RWPE1 (cell line): ENCODE results near the gene ROMO1.
"Not testable (repeated sequence)": the region's sequence is repeated elsewhere in the genome, so short reads cannot be mapped to it uniquely, and the experiment has no call there.

ENCODE experiments used
- CTCF ChIA-PET: fragments of 350-600 bp; sonication (Branson Sonifier 250); formaldehyde crosslinking; extraction: SDS; loops from one replicate; lab custom pipeline; 2021; lab: Yijun Ruan, JAX
- POLR2A ChIA-PET: fragments of 400-600 bp; formaldehyde crosslinking; extraction: SDS; loops from one replicate; lab custom pipeline; 2020; ENCODE audit warnings: antibody characterized with exemption; ENCODE audit not compliant: low non-redundant PET; lab: Yijun Ruan, JAX
- DNase-seq: peaks from one replicate; pipeline ENCODE4 v3.0.0; 2012; ENCODE audit warnings: low spot score
- H3K27ac ChIP-seq: fragments of 450-650 bp; 2 replicates; pipeline ENCODE4 v1.5.1; 2017
- TF ChIP-seq, protein P1 (sequence below): fragments of 450-650 bp; conservative IDR thresholded peaks from 2 replicates; pipeline ENCODE4 v1.5.1; 2017; ENCODE audit warnings: low read depth, mild to moderate bottlenecking

Gene ROMO1

DNA sequence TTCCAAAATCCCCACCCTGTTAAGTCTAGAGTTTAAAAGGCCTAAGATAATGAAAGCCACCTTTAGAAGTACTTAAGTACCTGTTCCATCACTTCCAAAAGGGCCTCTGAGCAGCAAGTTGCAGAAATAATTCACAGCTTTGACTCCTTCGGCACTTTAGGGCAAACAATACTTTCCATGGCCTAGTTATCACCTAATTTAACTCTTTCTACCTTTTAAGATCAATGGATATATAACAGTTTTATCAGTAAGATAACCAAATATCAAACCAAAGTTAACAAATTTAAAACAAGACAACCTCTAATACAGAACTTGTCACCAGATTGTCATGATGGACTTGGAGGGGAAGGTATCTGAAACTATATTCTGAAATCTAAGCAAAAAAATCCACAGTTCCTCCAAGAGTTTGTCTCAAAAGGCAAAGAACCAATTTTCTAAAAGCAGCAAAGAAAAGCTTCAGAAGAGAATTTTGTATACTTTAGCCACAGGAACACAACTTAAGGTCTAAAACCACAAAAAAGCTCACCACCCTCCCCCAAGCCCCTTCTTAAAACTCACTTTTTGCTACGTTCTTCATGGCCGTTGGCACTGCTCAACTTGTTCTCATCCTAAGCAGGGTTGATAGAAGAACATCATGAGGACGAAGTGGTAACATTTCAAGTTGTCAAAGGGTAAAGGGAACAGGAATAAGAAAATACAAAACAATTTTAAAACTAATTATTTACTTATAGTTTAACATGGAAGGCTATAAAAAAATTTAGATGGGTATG lies 39.4 kb downstream of the ROMO1 start:
- H3K27ac ChIP-seq, result no peak overlapping the region
- POLR2A ChIA-PET, result interaction anchor here (0.7 kb wide), 1 partner anchor 215 kb away, joined by 4 read pairs; no protein-coding TSS in a partner anchor
- TF ChIP-seq, protein P1, sequence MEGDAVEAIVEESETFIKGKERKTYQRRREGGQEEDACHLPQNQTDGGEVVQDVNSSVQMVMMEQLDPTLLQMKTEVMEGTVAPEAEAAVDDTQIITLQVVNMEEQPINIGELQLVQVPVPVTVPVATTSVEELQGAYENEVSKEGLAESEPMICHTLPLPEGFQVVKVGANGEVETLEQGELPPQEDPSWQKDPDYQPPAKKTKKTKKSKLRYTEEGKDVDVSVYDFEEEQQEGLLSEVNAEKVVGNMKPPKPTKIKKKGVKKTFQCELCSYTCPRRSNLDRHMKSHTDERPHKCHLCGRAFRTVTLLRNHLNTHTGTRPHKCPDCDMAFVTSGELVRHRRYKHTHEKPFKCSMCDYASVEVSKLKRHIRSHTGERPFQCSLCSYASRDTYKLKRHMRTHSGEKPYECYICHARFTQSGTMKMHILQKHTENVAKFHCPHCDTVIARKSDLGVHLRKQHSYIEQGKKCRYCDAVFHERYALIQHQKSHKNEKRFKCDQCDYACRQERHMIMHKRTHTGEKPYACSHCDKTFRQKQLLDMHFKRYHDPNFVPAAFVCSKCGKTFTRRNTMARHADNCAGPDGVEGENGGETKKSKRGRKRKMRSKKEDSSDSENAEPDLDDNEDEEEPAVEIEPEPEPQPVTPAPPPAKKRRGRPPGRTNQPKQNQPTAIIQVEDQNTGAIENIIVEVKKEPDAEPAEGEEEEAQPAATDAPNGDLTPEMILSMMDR, result no peak
- CTCF ChIA-PET, result interaction anchor here (0.6 to 2.2 kb wide), 3 partner anchors 8 to 909 kb away, joined by 3 to 7 read pairs (median 3); no protein-coding TSS in a partner anchor
- DNase-seq, result no peak

DNA sequence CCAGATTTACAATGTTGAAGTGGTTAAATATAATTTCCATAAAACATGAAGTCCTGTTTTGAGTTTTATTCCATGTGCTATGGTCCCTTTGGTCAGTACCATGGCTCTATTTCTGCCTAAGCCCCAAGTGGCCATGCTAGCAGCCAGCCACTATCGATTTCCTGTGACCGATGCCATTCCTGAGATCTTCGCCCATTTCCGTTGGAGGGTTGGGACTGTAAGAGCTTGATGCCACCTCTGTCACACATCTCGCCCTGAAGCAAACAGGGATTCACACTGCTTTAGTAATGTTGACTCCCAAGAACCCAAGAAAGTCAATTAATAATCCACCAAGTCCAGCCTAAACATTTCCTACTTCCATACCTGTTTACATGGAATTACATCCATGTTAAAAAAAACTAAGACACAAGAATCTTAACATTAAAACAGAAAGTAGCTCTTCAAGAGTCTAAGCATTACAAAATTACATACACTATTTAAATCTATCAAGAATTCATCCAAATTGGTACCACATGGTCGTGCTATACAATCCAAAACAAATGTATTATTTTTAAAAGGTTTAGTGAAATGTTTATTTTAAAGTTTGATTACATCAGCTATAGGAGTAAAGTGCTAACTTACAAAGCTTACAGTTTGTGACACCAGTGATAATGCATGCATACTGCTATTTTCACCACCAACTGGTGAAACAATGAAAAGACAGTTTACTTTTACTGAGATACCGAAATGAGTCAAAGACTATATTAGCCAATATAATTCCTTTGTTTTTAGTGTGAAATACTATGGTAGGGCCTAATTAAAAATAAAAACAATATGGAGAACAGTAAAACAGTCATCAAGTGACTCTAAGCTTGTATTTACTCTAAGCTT lies 40.3 kb downstream of the ROMO1 start:
- DNase-seq, result no peak
- ChIA-PET CTCF (interaction anchor here (0.5 to 2.2 kb wide), 8 partner anchors 9 to 695 kb away, joined by 3 to 7 read pairs (median 4); no protein-coding TSS in a partner anchor), POLR2A (interaction anchor here (0.6 kb wide), 1 partner anchor 29 kb away, joined by 3 read pairs; no protein-coding TSS in a partner anchor)
- no peak overlapping the region for H3K27ac ChIP-seq
- TF ChIP-seq, protein P1, result peak; percentile 75

DNA sequence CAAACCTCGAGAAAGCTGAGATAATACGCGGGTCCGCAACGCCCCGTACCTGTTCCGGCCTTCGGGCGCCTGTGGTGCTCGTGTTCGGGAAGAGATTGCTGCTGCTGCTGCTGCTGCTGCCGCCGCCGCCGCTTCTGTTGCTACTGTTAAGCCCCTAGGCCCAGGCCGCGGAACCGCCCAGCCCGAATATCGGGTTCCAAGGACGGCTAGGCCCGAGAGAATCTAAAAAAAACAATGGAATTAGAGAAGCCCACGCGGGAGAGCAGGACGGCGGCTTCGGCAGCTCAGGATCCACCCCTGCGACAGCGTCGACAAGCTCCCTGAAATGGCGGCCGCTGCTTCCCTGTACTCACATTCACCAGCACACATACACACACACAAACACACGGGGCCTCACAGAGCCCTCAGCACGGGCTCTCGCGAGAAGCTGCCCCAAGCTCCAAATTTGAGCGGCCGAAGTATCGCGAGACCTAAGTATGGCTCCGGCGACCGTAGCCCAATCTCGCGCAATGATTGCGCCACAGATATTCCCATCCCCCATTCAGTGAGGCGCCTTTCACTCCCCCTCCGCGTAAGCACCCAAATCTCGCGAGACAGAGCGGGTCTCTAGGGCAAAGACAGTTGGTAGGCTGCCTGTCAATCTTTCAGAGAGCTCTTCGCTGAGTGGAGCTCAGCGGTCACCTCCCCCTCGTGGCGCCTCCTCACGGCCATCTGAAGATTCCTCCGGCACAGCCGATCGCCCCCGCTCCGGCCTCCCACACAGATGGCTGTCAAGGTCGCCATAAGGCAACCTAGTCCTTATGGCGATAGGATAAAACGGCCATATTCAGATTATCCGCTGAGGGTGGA lies 42.9 kb downstream of the ROMO1 start, which contains the start of gene RBM39:
Gene RBM39 (minus strand): TSS at position 369 of the 849 bp plus-strand sequence. CDS start 1,386 bp downstream, outside the sequence.
- ChIA-PET POLR2A (interaction anchor here (0.5 to 2.4 kb wide), 25 partner anchors 9 to 874 kb away, joined by 3 to 29 read pairs (median 4); partner anchors contain the start of genes PHF20 and SCAND1), CTCF (interaction anchor here (0.5 to 0.8 kb wide), 4 partner anchors 55 to 212 kb away, joined by 4 to 5 read pairs (median 4); partner anchors contain the start of gene SCAND1)
- H3K27ac ChIP-seq, result peak within 1 kb of the TSS; percentile 96
- peak; percentile 100 for DNase-seq
- TF ChIP-seq, protein P1, result no peak; the same call in 1 of the 2 replicates

DNA sequence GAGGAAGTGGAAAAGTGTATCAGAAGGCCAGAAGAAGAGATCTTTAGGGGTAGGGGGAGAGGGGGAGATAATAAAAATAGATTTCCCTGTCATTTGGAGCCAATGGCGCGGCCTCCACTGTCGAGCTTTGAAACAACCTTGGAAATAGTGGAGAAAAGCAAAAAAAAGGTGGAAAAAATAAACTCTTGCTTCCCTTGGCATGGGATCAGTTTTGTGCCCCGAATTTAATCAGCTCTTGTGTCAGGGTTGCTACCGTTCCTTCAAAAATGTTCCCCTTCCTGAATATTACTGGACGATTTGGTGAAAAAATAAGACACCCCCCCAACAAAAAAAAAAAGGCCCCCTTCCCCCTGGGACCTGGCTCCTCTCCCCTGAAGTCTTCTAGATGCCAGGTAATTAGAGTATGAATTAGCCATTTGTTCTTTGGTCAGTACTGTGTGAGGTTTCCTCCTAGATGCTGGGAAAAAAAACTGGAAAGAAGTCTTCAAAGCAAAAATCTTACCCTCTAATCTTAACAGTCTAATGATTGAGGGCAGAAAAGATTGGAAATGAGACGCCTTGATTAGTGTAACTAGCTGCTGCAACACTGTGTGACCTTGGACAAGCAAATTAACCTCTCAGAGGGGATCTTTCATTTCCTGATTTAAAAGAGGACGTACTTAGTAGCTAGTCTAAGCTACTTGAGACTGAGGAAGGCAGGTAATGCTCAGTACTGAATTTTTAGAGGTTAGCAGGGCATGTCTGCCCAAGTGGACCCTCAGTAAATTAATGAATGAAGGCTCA lies 43.7 kb downstream of the ROMO1 start:
- TF ChIP-seq, protein P1, result no peak; the same call in 1 of the 2 replicates
- DNase-seq, result no peak
- CTCF ChIA-PET, result interaction anchor here (0.6 kb wide), 1 partner anchor 19 kb away, joined by 3 read pairs; no protein-coding TSS in a partner anchor
- POLR2A ChIA-PET, result interaction anchor here (0.5 to 2.4 kb wide), 21 partner anchors 8 to 211 kb away, joined by 3 to 29 read pairs (median 4); partner anchors contain the start of genes PHF20 and SCAND1
- H3K27ac ChIP-seq, result peak overlapping the region; percentile 96

DNA sequence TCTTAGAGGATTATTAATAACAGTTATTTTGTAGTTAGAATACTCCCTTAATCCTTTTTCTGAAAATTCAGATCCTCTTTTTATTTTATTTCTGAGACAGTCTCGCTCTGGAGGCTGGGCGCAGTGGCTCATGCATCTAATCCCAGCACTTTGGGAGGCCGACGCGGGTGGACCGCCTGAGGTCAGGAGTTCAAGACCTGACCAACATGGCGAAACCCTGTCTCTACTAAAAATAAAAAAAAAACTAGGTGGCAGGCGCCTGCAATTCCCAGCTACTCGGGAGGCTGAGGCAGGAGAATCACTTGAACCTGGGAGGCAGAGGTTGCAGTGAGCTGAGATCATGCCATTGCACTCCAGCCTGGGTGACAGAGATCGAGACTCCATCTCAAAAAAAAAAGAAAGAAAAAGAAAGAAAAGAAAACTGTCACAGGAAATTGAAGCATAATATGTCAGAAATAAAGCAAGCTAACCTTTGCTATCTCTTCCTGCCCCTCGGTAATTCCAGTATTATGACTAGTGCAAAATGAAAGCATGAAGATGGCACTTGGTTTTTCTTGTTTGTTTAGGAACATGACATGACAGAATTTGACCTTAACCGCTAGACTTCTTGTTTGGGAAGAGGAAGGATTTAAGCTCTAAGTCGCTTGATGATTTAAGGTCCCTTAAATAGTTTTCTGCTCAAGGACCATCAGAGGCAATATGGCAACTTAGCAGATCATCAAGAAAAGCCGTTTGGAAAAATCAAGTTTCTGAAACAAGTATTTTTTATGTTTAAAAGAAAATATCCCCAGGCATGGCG lies 44.7 kb downstream of the ROMO1 start:
- peak overlapping the region; percentile 65 for H3K27ac ChIP-seq
- TF ChIP-seq, protein P1, result no peak
- no peak for DNase-seq
- POLR2A ChIA-PET, result interaction anchor here (0.6 to 2.4 kb wide), 4 partner anchors 7 to 210 kb away, joined by 3 to 29 read pairs (median 10); partner anchors contain the start of genes PHF20 and SCAND1
- CTCF ChIA-PET, result interaction anchor here (0.6 kb wide), 1 partner anchor 18 kb away, joined by 3 read pairs; no protein-coding TSS in a partner anchor

DNA sequence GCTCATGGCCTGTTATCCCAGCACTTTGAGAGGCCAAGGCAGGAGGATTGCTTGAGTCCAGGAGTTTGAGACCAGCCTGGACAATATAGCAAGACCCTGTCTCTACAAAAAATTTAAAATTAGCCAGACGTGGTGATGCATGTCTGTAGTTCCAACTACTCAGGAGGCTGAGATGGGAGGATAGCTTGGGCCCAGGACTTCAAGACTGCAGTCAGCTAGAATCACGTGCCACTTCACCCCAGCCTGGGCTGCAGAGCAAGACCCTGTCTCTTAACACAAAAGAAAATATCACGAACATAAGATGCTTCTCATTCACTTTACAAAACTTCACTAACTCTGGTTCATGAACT lies 45.3 kb downstream of the ROMO1 start:
- DNase-seq, H3K27ac ChIP-seq: not testable (repeated sequence)
- ChIA-PET POLR2A (interaction anchor here (0.6 kb wide), 1 partner anchor 24 kb away, joined by 3 read pairs; no protein-coding TSS in a partner anchor), CTCF (interaction anchor here (0.5 kb wide), 1 partner anchor 905 kb away, joined by 7 read pairs; no protein-coding TSS in a partner anchor)
